GM19193 (cell line): ENCODE results near the gene BSDC1.

Experiments
- POLR2A ChIP-seq: IDR thresholded peaks from 4 replicates; pipeline ENCODE4 v1.6.1; 2011; ENCODE audit not compliant: insufficient read depth, insufficient read length; ENCODE audit errors: extremely low read depth

Gene BSDC1

DNA sequence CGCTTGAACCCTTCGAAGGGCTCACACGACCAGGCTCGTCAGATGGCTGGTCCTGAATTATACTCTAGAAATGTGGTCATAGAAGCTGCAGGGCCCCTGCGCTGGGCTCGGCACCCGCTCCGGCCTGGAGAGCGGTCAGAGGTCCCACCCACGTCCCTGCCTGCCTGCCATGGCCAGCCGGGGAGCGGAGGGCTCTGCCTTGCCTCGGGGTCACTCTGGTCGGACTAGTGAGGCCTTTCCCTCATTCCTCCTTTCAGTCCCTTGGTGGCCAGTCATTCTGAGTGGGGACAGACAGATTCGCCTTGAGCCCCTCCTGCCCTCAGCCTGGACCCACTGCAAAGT is 57.7 kb downstream of the BSDC1 start:
- no peak for TF ChIP-seq POLR2A

DNA sequence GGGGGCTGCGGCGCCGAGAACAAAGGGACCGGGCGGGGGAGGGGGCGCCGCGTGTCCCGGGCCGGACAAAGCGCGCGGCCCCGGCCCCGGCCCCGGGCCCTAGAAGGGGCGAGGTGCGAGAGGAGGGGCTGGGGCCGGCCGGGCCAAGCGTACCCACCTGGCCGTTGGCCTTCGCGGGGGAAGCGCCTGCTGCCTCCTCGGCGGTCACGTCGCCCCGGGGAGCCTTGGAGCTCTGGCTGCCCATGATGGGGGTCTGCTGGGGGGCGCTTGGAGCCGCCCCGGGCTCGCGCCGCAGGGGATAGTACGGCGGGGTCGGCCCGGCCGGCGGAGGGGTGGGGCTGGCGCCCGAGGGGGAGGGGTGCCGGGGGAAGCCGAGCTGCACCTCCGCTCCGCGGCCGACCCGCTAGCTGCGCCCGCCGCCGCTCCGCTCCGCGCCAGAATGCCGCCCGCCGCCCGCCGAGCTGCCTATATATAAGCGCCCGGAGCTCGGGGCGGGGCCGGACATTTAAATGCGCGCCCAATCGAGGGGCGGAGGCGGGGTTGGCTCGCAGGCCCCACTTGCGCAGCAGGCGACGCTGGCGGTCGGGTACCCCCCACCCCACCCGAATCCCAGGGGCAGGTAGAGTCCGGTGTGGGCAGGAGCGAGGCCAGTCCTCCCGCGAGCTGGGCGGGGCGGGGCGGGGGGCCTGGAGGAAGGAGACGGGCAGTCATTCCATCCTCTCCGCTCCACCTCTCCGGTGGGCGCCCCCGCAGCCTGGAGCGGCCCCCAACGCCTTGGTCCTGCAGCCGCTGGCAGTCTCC is 58.3 kb downstream of the BSDC1 start, which contains the start of gene MARCKSL1:
Gene MARCKSL1, minus strand, starts transcription at position 444 of the 801 bp plus-strand sequence. Its CDS starts 200 bp downstream, at position 244.
- TF ChIP-seq POLR2A = peak; percentile 99

DNA sequence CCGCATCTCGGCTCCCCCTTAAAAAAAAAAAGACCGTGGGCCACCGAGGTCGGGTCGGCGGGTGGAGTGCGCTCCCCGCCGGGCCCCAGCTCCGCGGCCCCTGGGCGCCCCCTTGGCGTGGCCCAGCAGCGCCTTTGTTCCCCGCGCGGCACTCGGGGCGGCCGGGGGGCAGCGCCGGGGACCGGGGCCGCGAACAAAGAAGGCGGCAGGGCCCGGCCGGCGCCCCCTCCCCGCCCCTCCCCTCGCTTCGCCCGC is 58.8 kb downstream of the BSDC1 start:
- no peak for TF ChIP-seq POLR2A

DNA sequence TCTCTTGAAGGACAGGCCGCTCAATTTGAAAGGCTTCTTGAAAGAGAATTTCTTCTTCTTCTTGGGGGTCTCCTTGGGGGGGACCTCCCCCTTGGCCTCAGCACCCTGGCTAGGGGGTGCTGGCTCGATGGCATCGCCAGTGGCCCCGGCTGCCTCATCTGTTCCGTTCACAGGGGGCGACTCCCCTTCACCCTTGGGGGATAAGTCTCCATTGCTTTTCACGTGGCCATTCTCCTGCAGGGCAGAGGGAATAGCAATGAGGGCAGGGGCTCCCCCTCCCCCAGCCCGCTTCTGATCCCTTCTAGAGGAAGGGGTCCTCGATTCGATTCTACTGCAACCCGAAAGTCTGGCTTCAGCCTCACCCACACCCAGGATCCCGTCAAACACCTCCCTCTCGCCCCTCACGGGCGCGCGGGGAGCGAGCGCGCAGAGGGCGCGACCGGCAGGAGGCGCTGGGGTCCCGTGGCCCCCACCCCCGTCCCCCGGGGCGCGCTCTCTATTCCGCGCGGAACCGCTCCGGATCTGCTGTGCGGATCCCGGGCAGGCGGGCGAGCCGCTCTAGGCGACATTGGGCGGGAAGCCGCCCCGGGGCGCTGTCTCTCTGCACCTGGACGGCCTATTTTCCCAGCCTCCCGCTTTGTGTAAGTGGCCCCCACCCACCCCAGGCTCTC is 59.2 kb downstream of the BSDC1 start:
- no peak for TF ChIP-seq POLR2A

DNA sequence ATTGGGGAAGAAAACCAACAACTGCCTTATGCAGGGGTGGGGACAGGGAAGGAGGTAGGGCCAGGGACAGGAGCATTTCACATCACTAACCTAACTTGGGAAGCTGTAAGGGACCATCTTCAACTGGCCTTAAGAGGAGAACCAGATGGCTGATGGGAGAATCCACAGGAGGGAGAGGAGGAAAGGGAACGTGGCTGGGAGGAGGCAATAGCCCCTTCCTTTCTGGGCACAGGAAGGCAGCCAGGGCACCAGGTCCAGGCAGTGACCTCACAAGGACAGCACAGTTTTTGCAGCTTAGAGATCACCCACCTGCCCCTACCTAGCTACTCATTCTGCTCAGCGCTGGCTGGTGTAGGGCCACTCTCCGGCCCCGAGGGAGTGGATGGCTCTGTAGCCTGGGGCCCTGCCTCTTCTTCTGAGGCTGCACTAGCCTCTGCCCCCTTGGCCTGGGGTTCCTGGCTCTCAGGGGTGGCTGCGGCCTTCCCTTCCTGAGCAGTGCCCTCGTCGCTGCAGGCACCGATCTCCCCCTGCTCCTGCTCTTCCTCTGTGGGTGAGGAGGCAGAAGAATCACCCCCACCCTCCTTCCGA is 59.9 kb downstream of the BSDC1 start:
- TF ChIP-seq POLR2A = peak; percentile 43

DNA sequence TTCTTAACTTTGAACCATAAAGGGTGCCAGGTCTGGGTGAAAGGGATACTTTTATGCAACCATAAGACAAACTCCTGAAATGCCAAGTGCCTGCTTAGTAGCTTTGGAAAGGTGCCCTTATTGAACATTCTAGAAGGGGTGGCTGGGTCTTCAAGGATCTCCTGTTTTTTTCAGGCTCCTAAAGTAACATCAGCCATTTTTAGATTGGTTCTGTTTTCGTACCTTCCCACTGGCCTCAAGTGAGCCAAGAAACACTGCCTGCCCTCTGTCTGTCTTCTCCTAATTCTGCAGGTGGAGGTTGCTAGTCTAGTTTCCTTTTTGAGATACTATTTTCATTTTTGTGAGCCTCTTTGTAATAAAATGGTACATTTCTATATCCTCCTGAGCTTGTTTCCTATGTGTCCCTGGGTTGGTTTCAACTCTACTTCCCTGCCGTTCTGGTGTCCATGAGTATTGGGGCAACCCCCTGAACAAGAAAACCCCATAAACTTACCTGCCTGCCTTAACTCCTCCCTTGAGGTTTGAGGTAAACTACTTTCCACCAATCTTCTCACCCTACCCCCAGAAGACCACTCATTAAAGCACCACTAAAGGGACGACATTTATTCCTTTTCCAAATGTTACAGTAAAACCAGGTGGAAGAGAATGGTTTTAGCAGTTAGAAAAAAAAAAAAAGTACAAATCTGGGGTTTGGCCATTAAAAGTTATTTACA is 60.8 kb downstream of the BSDC1 start:
- TF ChIP-seq POLR2A = no peak

DNA sequence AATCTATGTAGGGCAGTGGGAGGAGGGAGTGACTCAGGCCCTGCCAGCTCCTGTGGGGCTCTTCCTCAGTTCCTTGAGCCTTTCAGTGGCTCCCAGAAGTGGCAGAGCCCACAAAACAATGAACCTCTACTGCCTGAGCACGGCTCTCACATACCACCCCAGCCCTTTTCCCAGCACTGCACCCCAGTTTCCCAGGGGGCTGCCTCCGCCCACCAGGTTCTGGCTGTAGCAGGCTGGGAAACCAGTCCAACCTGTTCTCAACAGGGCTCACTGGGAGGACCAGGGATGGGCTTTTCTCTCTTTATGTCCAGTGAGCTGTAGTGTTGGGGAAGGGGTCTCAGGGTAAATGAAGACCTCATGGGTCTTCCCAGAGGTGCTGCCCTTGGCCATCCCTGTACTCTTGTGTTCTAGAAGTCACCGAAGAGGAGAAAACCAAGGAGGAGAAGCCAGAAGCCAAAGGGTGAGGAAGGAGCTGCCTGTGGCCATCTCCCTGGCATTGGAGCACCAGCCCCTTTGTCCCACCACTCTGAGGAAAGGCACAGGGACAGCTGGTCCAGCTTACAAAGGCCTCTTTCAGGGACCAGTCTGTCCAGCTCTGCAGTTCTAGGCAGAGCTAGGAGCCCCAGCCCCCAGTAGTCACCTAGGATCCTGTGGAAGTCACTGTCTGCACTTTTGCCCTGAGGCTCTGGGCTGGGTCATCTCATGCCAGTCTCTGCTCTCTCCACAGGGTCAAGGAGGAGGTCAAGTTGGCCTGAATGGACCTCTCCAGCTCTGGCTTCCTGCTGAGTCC is 61.8 kb downstream of the BSDC1 start:
- TF ChIP-seq POLR2A = peak; percentile 38

DNA sequence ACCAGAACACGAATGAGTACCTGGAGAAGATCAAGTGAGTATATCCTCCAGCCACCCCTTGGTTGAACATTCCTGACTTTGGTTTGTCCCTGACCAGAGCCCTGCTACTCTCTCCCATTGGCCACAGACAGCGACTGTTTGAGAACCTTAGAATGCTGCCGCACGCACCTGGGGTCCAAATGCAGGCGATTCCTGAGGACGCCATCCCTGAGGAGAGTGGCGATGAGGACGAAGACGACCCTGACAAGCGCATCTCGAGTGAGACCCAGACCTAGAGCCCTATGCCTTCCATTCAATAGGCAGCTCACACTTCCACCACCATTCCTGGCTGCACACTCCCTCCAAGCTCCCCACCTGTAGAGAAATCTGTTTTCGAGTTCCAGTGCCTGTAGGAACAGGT is 62.7 kb downstream of the BSDC1 start:
- no peak for TF ChIP-seq POLR2A

DNA sequence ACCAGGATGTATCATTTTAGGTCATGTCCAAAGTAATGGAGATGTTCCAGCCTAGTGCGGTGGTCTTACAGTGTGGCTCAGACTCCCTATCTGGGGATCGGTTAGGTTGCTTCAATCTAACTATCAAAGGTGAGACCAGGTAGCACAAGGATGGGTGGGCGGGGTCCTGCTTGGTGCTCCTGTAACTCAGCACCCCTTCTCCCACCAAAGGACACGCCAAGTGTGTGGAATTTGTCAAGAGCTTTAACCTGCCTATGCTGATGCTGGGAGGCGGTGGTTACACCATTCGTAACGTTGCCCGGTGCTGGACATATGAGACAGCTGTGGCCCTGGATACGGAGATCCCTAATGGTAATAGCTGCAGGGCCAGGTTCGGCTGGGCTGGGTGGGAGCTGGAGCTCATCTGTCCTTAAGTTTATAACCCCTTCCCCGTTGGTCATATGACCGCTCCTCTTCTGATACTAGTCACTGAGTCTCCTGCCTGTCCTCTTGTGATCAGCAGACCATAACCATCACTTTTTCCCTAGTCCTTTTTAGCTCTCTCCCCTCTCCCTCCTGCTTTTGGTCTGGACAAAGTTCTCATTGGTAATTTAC is 63.6 kb downstream of the BSDC1 start:
- no peak for TF ChIP-seq POLR2A

DNA sequence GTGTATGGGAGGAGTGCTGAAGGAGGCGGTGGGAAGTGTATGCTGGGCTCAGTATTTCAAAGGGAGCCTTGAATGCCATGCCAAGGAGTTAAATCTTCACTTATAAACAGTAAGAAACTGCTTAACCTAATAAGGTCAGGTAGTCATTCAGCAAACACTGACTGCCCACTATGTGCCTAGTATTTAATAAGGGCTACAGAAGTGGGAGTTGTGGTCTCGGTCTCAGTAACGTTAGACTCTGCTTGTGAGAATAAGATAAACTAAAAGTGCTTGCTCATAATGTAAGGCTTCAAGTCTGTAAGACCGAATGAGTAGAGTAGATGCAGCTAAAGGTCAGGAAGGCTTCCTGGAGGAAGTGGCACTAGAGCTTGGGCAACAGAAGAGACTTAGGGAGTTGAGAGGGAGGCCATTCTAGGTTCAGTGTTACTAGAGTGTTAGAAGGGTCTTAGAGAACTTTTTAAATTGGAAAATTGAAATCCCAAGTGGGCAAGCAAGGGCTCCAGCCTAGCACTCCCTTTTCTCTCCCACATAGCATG is 64.2 kb downstream of the BSDC1 start:
- TF ChIP-seq POLR2A = no peak

DNA sequence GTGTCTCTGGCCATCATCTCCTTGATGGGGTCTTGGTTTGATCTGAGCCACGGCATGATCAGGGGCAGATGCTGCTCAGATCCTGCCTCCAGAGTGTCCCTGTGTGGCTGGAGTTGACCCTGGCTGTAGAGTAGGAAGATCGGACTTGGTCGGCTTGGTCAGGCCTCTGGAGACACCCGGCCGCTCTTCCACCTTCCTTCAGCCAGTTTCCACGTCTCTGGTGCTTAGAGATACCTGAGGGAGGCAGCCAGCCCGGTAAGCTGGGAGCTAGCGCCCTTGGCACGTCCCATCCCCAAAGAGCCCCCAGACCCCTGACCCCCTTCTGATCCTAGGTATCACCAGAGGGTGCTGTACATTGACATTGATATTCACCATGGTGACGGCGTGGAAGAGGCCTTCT is 67.0 kb downstream of the BSDC1 start:
- no peak for TF ChIP-seq POLR2A

DNA sequence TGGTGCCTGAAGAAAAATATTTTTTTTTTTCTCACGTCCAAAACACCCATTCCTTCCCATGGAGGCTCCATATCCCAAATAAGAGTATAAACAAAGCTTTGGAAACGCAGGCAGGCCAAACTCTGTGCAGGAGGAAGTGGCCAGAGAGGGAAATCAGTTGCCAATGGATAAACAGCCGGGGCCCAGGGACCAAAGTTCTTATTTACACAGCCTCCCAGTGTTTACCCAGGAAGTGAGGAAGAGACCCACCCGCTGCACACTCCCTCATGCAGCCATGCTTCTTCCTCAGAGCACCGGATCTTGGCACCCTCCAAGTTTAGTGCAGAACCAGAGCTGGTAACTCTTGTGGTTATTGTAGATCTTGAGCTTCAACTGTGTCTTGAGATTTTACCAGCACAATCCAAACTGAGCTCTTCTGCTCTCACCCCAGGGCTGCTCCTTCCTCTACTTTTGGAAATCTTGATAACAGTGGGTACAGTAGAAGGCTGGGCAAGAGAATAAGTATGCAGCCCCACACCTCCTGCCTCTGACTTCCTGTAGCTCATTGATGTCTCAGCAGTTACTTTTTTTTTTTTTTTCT is 72.4 kb downstream of the BSDC1 start:
- no peak for TF ChIP-seq POLR2A

DNA sequence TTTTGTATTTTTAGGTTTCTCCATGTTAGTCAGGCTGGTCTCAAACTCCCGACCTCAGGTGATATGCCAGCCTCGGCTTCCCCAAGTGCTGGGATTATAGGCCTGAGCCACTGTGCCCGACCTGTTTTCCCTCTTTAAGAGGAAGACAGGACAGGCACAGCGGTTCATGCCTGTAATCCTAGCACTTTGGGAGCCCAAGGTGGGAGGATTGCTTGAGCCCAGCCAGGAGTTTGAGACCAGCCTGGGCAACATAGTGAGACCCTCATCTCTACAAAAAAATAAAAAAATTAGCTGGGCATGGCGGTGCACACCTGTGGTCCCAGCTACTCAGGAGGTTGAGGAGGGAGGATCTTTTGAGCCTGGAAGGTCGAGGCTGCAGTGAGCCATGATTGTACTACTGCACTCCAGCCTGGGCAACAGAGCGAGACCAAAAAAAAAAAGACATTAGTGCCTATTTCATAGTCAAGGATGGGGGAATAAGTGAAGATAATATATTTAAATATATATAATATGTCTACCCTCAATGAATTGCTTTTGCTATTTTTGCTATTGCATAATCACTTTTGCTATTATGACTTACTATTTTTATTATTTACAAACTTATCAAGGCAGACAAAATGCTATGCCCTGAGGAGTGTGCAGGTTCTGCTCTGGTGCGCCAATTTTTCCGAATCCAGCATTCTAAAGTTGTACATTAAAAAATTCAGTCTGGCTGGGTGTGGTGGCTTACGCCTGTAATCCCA is 75.9 kb downstream of the BSDC1 start:
- no peak for TF ChIP-seq POLR2A
